ENCODE data around the gene SHROOM3.
"Not testable (repeated sequence)": the region's sequence is repeated elsewhere in the genome, so short reads cannot be mapped to it uniquely, and the experiment has no call there.

Gene SHROOM3

DNA sequence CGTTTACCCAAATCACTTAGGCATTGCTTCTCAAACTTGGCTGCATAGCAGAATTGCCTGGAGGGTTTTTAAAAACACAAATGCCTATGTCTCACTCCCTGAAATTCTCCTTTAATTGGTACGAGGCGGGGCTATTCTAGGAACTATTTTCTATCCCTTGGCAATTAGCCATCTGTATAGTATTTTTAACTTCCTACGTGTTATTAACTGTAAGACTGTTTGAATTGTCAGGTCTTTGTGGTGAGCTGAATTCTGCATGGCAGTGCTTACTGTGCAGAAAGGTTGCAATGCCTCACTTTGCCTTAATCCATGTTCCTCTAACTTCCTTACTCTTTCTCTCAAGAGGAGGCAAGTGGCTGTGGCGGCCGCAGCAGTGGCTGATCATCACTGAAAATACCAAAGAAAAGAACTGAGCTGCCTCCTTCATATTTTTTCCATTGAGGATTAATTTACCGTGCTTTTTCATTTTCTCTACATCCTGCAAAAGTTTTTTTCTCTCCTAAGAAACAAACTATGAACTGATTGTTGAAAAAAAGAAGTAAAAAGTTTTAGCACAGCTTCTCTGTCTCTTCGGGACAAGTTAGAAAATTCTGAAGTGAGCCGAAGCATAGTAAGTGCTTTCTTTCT is at the start of gene SHROOM3:
Gene SHROOM3, plus strand, starts transcription at position 329 of the 627 bp plus-strand sequence. CDS start 824 bp downstream, outside the sequence.
- no peak for DNase-seq

DNA sequence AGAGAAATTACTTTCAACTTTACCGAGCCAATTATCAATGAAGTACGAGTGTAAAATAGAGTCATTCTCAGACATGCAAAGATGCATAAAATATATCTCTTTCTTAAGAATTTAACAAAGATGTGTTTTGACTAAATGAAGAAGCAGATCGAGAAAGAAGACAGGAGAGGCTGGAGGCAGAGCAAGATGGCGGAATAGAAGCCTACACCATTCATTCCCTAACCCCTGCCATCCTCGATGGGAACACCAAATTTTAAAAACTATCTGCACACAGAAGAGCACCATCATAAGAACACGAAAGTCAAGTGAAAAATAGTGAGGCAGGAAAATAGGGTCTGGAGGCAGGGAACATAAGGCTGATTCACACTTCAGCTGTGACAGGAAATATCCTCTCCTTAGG is 49.1 kb upstream of the SHROOM3 start:
- DNase-seq = no peak

DNA sequence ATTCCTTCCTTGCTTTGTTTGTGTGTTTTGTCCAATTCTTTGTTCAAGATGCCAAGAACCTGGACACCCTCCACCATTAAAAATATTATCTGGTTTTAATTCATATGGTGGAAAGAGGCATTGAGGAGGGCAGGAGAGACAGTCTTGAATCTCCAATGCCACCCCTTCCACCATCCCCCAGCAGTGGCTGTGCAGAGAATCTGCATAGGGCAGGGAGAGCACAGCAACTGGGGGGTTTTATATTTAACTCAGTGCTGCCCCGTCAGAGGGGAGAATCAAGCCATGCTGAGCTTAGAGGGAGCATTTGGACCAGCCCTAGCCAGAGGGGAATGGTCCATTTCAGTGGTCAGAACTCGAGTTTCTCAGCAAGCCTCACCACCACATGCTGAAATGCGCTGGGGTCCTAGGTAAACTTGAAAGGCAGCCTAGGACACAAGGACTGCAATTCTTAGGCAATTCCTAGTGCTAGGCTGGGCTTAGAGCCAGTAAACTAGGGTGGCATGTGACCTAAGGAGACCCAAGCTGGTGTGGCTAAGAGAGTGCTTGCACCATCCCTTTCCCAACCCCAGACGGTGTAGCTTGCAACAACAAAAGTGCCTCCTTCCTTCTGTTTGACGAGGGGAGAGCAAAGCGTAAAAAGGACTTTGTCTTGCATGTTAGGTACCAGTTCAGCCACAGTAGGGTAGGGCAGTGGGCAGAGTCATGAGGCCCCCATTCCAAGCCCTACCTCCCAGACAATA is 48.3 kb upstream of the SHROOM3 start:
- DNase-seq = no peak

DNA sequence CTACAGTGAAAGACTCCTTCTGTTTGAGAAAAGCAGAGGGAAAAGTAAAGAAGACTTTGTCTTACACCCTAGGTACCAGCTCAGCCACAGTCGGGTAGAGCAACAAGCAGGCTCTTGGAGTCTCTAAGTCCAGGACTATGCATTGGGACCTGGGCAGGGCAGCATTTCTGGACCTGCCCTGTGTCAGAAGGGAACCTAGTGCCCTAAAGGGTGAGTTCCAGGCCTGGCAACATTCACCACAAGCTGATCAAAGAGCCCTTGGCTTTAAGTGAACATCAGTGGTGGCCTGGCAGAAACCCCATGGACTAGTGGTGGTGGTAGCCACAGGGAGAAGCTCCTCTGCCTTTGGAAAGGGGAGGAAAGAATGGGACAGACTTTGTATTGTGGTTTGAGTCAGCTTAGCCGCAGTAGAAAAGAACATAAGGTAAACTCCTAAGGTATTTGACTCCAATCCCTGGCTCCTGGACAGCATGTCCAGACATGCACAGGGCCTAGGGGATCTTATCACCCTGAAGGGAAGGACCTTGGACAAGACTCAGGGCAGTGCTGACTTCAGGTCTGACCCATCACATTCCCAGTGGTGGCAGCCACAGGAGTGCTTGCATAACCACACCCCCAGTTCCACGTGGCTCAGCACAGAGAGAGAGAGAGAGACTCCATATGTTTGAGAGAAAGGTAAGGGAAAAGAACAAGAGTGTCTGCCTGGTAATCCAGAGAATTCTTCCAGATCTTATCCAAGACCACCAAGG is 46.7 kb upstream of the SHROOM3 start:
- DNase-seq = no peak

DNA sequence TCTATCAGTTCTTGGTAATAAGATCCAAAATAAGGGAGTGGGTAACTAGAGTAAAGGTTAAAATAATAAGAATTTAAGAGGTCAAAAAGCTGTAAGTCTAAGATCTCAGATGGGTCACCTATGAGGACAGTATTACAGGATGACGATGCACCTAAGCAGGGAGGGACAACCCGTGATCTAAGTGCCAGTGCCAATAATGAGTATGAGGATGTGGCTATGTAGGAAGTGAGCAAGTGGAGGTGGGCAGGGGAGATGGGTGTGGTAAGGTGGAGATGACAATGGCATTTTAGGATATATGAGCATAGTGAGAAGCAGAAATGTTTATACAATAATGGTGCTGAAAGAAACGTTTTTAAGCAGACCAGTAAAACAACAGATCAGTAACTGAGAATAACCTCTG is 33.4 kb upstream of the SHROOM3 start:
- no peak for DNase-seq

DNA sequence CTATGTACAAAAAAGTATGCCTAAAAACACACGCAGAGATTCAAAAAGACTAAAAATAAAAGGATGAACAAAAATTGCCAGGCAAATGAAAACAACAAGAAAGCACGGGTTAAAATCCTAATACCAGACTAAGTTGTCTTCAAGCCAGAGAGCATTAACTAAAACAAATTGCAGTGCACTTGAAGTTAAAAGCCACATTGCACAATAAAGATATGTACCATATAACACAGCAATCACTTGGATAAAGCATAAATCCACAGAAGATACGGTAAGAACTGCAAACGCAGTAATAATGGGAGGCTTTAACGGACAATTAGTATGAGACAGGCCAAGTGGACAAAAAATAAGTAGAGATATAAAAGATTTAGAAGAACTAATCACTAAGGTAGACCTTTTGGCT is 28.9 kb upstream of the SHROOM3 start:
- DNase-seq = no peak

DNA sequence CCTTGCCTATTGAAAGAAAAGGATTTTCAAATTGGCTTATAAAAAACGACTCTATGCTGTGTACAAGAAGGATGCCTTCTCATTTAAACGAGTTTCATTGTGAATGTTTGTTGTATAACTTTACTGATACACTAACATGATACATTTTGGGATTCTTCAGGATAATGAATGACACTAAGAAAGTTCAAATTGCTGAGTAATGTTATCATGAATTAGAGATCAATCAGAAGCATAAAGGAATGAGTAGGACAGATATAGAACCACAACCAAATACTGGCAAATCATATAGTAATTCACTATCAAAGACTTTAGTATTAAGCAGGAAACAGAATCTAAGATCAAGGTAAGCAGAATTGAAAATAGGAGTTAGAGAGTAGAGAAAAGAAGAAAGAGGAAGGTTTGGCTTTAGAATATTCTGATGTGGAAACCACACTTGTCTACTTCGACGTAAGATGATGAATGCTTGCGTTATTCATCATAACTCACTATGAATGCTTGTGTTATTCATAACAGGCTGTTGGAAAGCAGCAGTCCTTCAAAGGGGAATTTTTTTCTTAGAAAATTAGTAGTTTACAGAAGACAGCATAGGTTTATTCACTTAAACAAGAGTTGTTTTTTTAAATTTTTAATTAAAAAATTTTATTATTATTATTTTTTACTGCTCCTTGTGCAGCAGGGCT is 27.4 kb upstream of the SHROOM3 start:
- no peak for DNase-seq

DNA sequence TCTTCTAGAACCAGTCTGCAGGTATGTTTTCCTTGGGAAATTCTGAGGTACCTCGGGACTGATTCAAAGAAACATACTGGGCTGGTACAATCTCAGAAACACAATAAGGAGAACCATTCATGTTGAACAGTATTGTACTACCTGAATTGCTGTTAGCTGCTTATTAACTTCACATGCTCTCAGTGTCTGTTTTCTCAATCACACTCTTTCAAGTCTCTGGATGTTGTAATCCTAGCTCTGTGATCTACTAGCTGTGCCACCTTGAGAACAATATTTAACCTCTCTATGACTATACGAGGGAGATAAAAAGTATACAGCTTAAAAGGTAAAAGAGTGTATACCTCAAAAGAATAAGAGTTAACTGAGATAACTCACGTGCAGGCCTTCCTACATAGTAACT is 24.4 kb upstream of the SHROOM3 start:
- DNase-seq = no peak

DNA sequence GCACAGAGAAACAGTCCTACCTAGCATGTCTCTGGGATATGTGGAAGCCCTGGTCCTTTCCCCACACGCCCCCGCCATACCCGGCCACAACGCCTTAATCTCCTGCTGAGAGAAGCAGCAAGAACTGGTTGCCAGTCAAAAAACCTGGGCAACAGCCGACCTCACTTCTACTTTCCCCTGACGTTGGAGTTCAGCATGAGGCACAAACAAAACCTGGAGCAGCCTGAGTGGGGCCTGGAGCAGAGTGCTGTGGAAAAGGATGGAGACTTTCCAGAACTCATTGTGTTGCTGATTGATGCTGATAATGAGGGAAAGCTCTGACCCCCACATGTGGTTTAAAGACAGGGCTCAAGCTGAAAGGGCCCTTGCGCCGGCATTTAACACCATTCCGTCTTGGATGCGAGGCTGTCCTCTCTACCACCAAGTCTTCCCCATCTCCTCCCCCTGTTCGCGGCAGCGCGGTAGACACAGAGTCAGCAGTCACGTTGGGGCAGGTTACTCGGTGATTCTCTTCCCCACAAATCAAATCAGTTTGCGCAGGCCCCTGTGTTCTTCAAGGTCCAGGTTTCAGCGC is 14.8 kb upstream of the SHROOM3 start:
- DNase-seq = no peak

DNA sequence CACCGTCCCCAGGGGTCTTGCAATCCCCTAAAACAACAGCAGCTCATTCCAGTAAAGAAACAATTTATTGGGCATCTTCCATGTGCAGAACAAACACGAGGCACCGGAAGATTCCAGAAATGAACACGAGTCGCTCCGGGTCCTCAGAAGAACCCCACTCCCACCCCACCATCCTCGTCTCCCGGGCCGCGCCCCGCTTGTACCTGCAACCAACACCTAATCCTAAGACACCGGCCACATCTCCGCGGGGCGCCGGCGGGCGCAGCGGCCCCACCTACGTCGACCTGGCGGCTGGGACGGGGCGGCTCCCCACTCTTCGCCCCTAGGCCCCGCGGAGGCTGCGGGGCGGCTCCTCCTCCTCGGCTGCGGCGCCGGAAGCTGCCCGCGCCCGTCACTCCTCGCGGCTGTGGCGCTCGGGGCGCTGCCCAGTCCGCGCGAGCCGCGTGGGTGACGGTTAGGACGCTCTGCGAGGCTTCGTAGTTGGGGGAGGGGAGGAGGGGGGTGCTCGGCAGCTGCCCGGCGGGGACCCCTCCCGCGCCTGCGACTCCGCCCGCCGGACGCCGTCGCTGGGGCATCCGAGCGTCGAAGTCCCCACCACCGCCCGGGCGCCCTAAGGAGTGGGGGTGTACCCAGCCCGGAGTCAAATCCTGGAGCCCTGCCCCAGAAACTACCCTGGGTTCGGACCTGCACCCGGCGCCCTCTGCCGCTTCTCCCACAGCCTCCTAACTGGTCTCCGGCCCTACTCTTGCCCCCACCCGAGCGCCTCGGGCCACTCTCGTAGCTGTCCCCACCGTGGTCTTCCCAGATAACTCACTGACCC is 14.1 kb upstream of the SHROOM3 start, which contains the start of gene CCDC158:
Gene CCDC158, minus strand, starts transcription at position 380 of the 820 bp plus-strand sequence. CDS start 17,934 bp downstream, outside the sequence.
- DNase-seq = no peak

DNA sequence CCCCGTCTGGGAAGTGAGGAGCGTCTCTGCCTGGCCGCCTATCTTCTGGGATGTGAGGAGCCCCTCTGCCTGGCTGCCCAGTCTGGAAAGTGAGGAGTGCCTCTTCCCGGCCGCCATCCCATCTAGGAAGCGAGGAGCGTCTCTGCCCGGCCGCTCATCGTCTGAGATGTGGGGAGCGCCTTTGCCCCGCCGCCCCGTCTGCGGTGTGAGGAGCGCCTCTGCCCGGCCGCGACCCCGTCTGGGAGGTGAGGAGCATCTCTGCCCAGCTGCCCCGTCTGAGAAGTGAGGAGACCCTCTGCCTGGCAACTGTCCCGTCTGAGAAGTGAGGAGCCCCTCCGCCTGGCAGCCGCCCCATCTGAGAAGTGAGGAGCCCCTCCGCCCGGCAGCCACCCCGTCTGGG is 11.9 kb upstream of the SHROOM3 start:
- DNase-seq = not testable (repeated sequence)

DNA sequence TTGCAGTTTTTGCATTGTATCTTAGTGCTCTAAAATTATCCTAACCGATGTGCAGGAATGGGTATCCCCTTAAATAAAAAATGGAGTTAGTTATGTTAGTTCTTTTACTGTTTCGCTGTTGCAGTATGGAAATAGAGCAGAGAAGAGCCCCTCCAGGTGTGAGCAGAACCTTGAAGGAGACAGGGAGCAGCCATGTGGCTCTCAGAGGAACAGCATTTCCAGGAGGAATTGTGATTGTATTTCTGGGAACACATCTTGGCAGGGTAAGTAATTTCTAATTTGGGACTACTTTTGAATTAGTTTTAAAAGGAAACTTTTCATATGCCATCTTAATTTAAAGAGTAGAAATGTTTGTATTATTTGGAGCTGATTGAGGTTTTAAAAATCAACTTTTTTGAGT is 8.8 kb upstream of the SHROOM3 start:
- DNase-seq = no peak

DNA sequence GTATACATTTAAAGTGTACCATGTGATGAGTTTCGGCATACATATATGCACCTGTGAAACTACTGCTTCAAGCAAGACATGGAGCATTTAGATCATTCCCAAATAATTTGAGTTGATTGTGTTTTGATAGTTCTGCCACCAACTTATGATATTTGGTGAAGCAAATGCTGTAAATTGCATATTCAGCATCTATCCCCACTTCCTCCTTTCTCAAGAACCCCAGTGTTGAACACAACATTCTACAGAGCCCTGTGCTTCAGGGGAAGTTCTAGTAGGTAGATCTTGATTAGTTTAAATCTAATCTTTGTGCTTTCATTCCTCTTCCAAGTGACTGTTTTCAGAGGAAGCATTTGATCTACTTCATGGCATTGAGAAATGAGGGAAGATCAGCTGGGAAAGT is 5.4 kb upstream of the SHROOM3 start:
- no peak for DNase-seq

DNA sequence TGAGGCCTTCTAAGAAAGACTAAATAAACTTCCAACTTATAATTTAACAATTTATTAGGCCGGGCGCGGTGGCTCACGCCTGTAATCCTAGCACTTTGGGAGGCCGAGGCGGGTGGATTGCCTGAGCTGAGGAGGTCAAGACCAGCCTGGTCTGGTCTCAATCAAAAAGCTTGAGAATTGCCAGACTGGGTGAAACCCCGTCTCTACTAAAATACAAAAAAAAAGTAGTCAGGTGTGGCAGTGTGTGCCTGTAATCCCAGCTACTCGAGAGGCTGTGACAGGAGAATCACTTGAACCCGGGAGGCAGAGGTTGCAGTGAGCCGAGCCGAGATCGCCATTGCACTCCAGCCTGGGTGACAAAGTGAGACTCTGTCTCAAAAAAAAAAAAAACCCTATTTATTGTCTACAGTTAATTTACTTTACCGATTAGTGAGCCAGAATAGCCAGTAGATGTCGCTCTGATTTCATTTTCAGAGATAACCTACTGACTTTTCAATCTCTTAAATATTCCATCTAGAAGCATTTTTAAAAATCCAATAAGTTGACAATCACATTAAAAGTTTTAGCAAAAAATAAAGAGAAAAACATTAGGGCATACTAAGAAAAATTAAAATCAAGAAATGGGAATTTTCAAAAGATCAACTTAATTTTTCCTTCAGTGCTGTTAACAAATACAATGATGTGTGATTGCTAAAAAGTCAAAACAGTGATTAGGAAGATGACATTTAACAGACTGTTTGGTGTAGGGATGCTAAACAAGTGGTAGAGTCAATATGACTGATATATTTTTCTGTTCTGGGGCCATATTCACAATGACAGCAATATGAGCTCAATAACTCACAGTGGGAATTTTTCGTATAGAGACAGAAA is 4.3 kb upstream of the SHROOM3 start:
- no peak for DNase-seq

DNA sequence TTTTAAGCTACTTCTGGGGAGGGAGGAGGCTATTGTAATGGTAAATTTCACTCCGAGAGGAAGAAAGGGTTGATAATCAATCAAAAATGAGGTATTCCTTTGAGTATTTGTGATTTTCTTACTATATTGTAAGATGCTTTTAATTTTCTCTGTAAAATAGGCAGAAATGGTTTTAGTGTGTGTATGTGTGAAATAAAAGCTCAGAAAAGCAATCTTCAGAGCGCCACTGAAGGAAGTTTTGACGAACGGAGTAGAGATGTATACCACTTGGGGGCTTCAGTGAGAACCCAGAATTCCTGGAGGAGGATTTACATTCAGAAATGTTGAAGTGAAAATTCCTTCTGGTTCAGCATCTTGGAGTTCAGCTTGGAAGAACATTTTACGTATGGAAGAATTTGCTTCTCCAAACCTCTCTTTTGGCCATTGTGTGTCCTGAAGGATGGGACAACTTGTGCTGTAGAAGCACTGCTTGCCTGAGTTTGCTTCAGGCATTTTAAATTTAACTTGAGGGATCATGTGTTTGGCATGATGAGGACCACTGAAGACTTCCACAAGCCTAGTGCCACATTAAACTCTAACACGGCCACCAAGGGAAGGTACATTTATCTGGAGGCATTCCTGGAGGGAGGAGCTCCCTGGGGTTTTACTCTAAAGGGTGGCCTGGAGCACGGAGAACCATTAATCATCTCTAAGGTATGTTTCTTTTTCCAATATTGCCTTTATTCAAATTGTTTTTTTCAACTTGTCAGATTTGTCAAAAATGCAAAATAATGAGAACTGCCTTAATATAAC is 695 bp downstream of the SHROOM3 start:
- no peak for DNase-seq

DNA sequence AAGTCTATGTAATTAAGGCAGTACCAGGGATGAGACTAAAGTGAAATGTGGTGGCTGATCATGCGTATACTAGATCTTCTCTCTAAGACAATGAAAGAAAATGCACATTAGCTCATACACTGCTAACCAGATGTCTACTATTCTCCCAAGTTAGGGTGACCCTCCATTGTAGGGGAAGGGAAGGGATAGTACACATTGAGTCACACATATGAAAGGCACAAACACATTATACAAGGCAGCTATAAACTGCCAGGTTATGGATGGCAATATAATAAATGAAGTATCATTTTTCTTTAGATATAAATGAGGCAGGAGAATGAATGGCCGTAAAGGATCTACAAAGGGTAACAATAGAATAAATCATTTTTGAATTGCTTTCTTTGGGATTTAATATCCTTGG is 4.5 kb downstream of the SHROOM3 start:
- no peak for DNase-seq

DNA sequence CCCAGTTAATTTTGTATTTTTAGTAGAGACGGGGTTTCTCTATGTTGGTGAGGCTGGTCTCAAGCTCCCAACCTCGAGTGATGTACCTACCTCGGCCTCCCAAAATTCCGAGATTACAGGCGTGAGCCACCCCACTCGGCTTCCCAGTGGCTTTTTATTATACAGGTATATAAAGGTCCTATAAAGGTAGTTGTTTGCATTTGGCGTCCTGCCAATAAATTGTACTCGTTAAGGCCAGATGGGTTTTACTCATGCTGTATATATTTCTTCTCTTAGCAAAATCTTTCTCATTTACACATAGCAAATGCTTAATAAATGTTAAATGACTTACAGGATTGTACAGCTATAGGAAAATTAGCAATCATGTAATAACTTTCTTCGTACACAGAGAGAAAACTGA is 6.9 kb downstream of the SHROOM3 start:
- DNase-seq = no peak

DNA sequence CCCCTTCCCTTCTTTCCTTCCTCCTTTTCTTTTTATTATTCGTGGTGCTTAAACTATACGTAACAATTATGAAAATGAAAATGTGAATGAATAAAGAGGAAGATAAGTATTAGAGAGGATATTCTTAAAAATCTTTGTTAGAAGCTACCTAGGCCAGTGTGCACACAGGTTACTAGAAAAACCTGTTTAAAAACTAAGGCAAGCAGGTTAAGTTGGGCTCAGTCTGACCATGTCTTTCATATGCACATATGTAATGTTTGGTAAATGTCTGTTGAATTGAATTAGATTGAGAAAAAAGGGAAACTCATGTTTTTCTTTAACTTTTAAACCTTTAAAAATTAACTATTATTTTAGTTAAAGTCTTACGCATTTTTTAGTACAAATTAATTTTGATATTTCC is 7.8 kb downstream of the SHROOM3 start:
- DNase-seq = no peak

DNA sequence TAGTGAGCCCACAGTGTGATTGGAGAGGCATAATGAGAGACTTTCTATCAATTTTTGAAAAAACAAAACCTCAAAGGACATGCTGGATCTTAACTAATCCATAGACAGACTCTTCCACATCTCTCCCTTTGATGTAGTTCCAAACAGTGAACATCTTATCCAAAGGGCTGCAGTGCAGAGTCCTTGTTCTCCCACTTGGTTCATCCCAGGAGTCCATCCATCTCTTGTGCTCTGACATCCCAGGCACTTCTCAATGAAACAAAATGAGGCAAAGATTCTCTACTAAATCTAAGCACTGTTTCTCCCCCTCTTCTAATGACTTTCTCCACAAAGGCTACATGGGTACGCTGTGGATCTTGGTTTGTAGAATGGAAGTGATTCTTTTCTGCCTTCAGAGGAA is 8.3 kb downstream of the SHROOM3 start:
- no peak for DNase-seq

DNA sequence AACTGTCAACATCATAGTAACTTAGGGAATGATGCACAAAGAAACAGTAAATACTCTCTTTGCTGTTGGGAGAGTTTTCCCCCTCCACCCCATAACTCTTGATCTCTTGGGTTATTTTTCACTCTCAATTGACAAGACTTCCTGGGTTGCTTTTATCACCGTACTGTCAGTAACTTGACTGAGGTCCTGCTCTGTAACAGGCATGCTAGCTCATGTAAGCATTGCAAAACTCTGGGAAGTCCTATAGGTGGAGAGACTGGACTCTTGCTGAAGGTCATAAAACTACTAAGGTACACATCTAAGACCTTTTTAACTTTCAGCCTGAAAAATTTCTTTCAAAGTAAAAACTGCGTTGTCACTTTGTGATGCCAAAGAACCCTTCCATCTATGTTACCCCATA is 10.9 kb downstream of the SHROOM3 start:
- no peak for DNase-seq
